NAMALWA (cell line): Measurements from ENCODE around the gene LRPAP1.
"Not testable (repeated sequence)": the region's sequence is repeated elsewhere in the genome, so short reads cannot be mapped to it uniquely, and the experiment has no call there.

ENCODE experiments used
- DNase-seq: peaks from one replicate; pipeline ENCODE4 v3.0.0-alpha.2; 2015; ENCODE audit warnings: low spot score

LRPAP1 gene

DNA sequence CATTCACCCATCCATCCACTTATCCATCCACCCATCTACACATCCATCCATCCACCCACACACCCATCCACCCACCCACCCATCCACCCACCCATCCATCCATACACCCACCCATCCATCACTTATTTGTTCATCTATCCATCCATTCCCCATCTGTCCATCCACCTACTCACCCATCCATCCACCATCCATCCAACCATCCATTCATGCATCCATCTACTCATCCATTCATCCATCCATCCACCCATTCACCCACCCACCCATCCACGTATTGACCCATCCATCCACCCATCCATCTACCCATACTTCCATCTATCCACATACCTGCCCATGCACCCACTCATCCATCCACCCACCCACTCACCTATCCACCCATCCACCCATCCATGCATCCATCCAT lies 28.2 kb upstream of the LRPAP1 start:
- not testable (repeated sequence) for DNase-seq

DNA sequence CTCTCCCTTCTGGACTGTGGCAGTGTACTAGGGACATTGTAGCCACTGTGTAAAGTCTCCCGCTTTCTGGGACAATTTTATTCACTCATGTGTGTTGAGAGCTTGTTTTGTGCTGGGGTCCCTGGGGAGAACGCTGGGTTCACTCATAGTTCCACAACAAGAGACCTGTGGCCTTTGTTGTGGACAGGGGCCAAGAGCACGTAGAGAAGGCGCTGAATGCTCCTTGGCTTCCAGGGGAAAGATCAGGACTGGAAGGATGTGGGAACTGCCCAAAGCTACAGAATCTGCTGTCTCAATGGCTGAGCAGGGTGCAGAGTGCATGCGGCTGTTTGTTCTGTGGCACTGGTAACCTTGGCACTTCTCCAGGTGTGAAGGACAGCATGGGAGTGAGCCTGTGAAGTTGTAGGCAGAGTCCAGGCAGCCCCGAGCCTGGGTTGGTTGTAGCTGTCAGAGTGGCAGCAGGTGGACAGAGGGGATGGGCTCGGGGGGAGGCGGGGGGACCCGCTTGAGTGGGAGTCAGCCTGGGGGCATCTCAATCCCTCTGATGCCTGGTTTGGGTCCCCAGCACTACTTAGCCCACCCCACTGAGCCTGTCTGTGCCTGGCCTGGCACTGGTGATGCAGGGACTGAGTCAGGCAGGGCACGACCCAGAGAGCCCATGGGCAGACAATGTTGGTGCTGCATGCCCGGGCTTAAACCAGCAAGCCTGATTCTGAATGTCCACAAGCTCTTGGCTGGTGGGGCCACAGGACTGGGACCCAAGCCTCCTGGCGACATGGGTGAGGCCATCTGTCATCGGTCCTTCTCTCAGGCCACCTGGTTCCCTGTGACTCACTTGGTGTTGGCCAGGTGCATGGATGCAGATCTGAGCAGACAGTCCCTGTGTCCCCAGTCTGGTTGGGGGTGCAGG lies 27.4 kb upstream of the LRPAP1 start:
- not testable (repeated sequence) for DNase-seq

DNA sequence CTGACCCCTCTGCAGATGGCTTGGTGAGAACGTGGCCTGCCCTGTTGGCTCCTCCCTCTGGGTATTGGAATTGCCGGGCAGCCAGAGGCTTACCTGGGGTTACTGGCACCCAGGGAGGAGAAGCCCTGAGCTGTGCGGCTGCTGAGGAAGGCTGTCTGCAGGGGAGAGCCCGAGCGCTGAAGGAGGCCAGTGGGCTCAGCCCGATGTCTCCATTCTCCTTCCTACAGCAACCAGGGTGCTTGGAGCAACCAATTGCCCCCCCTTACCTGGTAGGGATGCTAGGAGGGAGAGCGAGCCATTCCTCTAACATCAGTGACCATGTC lies 26.3 kb upstream of the LRPAP1 start:
- DNase-seq: not testable (repeated sequence)

DNA sequence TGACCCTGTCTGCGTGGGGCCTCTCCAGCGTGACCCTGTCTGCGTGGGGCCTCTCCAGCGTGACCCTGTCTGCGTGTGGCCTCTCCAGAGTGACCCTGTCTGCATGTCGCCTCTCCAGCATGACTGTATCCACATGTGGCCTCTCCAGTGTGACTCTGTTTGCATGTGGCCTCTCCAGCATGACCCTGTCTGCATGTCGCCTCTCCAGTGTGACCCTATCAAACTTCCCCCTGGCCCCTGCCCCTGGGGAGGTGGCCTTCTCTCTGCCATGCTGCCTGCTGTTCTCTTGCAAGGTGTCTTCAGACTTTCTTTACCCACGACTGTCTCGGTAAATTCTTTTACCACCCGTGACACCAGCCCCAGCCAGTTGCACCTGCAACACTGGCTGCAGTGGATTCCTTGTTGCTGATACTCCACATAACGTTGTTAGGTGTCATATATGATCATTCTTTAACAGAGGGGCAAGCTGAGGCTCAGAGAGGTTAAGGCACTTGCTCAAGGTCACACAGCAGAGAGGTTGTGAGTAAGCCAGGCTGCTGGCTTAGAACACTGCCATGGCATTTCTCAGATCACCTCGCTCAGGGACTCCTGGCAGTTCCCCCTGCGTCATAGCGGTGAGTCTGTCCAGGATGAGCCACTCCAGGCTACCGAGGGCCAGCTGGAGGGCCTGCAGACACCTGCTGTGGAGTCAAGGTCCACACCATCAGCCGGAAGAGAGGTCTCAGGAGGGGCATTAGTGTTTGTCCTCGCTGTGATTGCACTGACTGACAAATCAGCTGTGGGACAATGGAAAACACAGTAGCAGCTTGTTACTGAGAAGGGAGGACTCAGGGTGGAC lies 25.7 kb upstream of the LRPAP1 start:
- DNase-seq: not testable (repeated sequence)

DNA sequence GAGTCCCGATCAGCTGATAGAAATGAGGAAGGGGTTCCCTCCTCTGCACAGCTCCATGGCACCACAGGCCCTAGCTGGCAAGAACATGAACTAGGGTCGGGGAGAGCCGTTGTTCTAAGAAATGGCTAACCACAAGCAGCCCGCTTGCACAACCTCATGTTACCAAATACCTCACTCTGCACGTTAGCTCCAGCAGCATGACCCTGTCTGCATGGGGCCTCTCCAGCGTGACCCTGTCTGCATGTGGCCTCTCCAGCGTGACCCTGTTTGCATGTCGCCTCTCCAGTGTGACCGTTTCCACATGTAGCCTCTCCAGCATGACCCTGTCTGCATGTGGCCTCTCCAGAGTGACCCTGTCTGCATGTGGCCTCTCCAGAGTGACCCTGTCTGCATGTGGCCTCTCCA lies 24.9 kb upstream of the LRPAP1 start:
- DNase-seq: not testable (repeated sequence)

DNA sequence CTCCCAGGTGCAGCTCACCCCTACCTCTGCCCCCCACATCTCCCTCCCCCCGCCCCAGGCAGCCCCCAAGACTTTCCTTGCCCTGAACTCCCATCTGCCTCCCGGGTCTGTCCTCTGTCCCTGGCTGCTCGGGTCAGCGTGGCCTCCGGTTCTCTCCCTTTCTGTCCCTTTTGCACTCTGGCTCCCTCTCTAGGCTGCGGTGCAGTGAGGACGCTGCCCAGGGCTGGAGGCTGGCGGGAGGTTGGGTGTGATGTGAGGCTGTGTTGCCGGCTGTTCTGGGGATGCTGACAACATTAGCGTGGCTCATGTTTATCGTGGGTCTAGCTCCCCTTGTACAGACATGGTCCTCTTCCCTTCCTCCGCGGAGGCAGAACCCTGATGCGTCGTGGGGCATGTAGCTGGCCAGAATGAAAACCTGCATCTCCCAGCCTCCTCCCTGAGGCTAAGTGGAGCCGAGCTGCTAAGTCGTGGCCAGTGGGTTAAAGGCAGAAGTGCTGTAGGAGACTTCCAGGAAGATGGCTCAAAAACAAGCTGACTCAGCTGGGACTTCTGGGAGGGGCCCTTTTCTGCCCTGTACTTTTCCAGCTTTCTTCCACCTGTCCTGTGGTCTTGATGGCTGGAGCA lies 24.1 kb upstream of the LRPAP1 start:
- DNase-seq: not testable (repeated sequence)

DNA sequence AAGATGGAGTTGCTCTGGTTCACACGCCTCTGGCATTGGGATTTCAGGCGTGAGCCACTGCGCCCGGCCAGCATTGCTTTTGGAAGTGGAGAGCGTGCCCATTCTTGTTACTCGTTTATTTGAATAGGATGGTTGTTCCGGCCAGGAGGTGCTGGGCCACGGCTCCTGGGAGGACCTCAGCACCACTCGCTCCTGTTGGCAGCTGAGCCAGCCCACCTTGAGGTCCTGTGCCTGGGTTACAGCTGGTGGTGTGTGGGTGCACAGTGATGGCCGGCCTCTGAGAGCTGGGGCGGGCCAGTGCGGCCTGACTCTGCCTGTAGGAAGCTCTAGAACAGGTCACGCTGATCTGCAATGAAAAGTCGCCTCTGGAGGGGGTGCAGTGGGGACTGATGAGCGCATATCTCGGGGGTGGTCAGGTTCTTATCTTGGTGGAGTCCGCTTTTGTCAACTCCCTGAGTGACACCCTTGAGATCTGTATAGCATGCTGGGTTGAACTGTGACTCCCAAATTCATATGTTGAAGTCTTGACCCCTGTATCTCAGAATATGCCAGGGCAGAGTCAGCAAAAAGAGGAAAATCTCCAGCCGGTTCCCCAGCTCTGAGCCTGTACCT lies 23.3 kb upstream of the LRPAP1 start:
- DNase-seq: not testable (repeated sequence)

DNA sequence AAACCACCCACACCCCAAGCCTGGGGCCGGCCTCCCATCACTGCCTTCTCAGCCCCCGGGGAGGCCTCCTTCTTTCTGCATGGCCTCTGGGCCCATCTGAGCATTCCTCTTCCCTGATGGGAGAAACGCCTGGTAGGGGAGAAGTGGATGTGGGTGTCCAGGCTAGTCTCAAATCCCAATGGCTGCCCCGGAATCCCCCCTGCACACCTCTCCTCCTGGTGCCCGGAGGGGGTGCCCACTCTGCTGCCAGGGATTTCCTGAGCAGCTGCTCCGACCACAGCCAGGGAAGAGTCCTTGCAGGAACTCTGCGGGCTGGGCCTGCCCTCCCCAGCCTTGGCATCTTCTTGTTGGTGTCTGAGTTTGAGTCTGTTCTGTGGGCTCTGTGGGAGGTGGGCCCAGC lies 19.1 kb upstream of the LRPAP1 start:
- not testable (repeated sequence) for DNase-seq

DNA sequence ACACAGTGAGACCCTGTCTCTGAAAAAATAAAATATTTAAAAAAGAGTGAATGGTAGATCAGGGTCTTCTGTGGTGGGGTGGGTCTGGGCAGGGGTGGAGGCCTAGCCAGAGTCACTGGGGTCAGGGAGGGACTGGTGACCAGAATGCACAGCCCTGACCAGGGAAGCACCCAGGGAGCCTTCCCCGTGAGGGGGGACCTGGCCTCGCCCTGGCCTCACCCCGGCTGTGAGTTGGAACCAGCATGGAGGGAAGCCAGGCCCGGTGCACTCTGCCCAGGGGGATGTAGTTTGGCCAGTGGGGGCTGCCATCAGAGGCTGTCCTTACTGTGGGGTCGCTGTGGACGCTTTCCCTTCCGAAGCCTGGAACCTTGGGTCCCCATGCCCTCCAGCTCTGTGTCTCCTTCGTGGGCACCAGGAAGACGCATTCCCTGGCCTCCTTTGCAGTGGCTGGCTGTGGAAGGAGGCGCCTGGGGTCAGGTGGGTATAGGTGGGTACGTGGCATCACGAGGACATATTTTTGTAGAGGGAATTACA lies 18.6 kb upstream of the LRPAP1 start:
- DNase-seq: not testable (repeated sequence)

DNA sequence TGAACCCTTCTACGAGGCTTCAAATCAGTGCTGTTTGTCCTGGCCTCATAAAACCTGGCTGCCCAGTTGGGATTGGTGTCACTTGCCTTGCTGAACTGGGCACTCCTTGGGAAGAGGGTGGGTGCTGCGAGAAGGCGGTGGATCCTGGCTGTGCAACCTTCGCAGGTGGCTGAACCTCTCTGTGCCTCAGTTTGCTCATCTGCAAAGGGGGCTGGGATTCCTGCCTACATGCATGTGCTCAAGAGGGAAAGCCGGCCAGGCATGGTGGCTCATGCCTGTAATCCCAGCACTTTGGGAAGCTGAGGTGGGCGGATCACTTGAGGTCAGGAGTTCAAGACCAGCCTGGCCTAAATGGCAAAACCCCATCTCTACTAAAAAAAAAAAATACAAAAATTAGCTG lies 17.8 kb upstream of the LRPAP1 start:
- DNase-seq: not testable (repeated sequence)

DNA sequence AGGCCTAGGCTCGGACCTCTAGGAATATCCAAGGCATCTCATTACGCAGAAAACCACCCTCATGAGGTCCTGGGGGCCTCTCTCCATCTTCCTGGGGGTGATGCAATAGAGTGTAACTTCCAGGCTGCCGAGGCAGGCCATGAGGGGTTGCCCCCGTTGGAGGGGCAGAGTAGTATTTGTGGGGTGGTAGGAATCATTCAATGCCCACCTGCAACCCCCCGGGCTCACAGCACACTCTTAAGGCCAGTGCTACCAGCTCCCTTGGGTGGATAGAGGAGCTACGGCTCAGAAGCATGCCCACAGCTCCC lies 17.4 kb upstream of the LRPAP1 start:
- DNase-seq: not testable (repeated sequence)

DNA sequence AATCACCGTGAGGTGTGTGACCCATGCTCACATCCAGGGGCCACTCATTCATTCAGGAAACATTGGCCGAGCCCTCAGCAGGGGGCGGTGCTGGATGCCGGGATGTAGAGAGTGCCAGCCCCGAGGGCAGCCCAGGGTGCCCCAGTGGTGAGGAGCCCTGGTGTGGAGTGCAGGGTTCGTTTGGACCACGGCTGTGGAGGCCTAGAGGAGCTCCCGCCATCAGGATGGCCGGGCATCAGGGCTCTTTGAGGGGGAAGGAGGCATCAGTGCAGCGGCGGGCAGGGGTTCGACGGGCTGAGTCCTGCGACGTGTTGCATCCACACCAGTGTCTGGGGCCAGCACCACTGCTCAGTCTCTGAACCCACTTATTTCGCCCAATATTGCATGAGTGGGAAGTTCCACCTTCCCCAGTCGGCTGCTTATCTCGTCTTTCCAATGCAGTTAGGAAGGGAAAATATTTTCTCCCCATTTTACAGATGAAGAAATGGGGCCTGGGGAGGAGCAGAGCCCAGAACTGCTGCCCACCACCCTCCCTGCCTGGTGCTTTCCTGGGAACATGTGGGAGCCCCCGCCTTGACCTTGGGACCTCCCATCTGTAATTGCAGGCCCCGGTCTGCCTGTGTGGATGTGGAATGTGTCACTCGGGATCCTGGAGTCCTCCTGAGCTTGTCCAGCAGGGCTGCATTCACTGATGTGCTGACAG lies 16.9 kb upstream of the LRPAP1 start:
- not testable (repeated sequence) for DNase-seq

DNA sequence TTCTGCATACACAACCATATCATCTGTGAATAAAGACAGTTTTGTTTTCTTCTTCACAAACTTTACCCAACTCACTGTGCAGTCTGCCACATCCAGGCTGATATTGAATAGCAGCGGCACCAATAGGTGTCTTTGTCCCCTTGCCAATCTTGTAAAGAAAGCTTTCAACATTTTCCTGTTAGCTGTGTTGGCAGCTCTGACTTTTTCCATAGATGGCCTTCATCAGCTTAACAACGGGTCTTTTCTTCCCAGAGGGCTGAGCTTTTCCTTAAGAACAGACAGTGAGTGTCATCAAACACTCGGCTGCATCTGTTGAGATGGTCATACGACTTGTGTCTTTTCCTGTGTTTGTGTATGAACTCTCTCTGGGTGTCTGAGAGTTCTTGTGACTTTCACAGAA lies 14.5 kb upstream of the LRPAP1 start:
- not testable (repeated sequence) for DNase-seq

DNA sequence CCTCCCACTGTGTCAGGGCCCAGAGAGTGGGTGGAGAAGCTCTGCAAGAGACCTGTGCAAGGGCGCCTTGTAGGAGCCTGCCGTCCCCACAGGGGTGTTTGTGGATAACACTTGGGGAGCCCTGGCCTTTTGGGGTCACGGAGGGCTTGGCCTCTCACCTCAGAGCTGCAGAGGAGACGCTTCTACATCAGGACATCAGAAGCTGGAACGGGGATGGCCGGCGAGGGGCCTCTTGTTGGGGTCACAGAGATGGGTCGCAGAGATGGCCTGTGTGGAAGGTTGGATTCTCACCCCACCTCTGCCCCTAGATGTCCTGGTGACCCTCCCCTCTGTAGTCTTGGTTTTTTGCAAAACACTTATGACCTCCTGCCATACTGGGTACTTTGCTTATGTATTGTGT lies 13.1 kb upstream of the LRPAP1 start:
- DNase-seq: not testable (repeated sequence)

DNA sequence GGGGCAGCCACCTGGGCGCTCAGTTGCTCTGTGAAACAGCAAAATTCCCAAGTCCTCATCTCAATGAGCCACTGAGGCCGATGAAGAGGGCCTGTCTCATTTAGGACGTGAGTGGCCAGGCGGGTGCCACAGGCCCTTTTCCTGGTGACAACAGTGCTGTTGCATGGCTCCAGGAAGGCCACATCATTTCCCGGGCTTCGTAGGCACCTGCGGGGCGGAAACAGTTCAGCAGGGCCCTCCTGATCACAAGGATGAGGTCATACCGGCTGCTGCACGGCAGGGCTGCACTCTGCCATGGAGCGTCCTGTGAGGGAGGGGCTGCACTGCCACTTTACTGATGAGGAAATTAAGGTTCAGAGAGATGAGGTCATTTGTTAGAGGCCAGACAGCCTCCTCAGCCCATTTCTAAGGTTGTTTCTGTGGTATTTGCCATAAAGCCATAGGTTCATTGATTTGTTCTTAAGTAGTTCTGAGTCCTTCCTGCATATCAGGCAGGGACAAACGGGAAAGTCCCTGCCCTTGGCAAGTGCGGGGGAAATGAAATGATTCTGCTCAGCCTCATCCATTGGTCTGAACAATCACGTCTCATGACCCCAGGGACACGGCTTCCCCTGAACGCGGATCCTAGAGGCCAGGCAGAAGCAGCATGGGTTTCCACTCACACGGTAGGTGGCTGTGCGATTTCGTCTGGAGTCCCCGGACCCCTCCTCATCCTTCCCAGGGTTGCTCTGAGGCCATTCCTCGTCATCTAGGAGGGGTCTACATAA lies 12.2 kb upstream of the LRPAP1 start:
- not testable (repeated sequence) for DNase-seq

DNA sequence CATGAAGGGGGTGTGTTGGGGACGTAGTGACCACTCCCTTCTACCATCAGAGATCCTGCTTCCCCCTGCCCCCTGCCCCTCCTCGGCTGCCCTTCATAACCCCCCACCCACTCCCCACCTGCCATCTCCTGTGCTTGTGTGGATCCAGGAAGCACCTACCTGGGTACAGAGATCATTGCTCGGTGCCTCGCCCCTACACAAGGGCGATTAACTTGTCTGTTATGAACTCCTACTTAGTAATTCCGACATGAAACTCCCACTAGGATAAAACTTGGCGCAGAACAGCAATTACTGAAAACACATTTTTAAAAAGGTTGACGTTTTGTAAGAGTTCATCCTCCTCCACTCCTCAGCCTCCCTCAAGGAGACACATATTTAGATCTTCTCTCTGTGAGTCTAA lies 11.2 kb upstream of the LRPAP1 start:
- DNase-seq: not testable (repeated sequence)

DNA sequence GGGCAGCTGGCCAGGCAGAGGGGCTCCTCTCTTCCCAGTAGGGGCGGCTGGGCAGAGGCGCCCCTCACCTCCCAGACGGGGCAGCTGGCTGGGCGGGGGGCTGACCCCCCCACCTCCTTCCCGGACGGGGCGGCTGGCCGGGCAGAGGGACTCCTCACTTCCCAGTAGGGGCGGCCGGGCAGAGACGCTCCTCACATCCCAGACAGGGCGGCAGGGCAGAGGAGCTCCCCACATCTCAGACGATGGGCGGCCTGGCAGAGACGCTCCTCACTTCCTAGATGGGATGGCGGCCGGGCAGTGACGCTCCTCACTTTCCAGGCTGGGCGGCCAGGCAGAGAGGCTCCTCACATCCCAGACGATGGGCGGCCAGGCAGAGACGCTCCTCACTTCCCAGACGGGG lies 6.7 kb upstream of the LRPAP1 start:
- DNase-seq: not testable (repeated sequence)

DNA sequence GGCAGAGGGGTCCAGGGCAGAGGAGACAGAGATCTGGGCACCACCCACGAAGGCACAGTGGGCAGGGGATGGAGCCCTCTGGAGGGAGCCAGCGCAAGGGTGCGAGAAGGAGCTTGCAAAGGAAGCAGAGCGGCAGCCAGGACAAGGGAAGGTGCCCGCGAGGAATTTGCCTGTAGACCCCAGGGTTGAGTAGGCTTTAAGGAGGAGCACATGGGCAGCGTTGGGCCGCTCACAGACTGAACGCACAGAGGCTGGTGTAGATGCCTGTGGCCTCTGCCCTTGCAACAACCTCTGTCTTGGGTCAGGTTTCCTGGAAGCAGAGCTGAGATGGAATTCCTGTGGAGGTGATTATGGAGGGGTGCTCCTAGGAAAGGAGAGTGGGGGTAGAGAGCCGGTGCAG lies 3.6 kb upstream of the LRPAP1 start:
- DNase-seq: not testable (repeated sequence)

DNA sequence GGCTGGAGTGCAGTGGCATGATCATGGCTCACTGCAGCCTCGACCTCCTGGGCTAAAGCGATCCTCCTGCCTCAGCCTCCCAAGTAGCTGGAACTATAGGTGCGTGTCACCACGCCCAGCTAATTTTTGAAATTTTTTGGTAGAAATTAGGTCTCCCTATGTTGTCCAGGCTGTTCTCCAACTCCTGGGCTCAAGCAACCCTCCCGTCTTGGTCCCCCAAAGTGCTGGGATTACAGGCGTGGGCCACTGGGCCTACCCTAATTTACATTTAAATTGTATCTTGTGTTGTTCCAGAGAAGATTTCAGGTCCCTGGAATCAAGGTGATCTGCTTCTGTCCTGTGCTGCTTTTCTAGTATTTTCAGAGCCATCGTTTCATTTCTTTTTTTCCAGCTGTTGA lies 1.2 kb upstream of the LRPAP1 start:
- DNase-seq: no peak

DNA sequence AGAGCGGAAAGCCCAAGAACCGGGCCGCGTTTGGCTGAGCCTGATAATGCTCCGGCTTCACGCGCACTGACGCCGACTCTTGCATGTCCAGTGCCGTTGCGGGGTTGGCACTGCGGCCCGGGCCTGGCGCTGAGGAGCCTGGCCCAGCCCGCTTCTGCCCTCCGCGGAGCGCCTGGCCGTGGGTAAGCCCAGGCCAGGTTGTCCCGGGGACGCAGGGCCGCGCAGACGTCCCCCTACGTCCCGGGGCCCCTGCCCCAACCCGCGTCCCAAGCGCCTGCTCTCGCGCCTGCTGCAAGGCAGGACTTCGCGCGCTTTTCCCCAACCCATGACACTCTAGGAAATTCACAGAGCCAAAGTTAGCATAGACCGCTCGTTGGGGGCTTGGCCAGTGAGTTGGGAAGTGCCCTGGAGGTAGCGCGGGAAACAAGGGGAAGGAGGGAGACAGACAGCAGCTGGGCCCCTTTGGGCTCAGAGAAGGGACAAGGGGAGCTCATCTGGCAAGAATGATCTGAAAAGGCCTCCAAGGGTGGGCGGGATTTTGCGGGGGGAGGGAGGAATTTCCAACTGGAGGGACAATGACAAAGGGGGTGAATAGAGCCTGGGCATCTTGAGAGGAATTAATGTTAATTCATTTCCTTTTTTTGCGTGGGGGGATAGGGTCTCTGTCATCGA lies 665 bp upstream of the LRPAP1 start:
- no peak for DNase-seq
